Cardiac fibroblast (primary cell): ENCODE results near the gene U2AF1L4.

Experiments used
- DNase-seq, 2 donors: peaks; one replicate each; pipeline versions ENCODE4 v3.0.0 to v3.0.0-alpha.2; 2010; ENCODE audit warnings: low read depth in 2 of 2
- H3K4me3 ChIP-seq, 2 donors: replicated peaks in 1 of 2; 1 replicate in 1 of 2; 2 replicates in 1 of 2; pipeline ENCODE4 v1.5.1; 2011; ENCODE audit warnings: low read depth in 2 of 2, low read length in 2 of 2, mild to moderate bottlenecking in 2 of 2, moderate library complexity in 1 of 2
- CTCF ChIP-seq: IDR thresholded peaks from one replicate; pipeline ENCODE4 v1.5.1; 2011; ENCODE audit warnings: low read depth, mild to moderate bottlenecking, low read length, inconsistent platforms

The U2AF1L4 gene

DNA sequence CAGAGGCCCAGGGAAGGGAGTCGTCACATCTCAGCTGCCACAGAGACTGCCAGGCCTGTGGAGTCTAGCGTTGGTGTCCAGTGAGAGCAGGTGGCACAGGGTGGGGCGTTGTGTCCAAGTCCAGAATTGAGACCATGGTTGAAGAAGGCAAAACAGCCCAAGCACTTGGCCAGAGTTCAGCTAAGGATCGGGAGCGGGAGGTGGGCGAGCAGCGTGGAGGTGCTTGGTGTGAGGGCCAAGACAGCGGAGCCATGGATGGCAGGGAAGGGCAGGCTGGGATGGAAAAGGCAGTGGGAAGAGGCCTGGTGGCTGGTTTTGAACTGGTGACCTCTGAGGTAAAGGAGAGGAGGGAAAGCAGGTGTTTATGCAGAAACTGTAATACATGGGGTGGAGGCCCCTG lies 10.9 kb downstream of the U2AF1L4 start:
- H3K4me3 ChIP-seq = no peak overlapping the region
- no peak for DNase-seq
- TF ChIP-seq CTCF = no peak

GRCh38 chr19:35733180-35734125 lies 11.8 kb downstream of the U2AF1L4 start:
- DNase-seq = no peak
- H3K4me3 ChIP-seq = no peak overlapping the region
- TF ChIP-seq CTCF = no peak

- no peak for DNase-seq
- H3K4me3 ChIP-seq = no peak overlapping the region
- no peak for TF ChIP-seq CTCF
Measured at GRCh38 chr19:35732540-35733179, 12.6 kb downstream of the U2AF1L4 start.

GRCh38 chr19:35731779-35732405 lies 13.3 kb downstream of the U2AF1L4 start:
- TF ChIP-seq CTCF = no peak
- no peak for DNase-seq
- H3K4me3 ChIP-seq = no peak overlapping the region

DNA sequence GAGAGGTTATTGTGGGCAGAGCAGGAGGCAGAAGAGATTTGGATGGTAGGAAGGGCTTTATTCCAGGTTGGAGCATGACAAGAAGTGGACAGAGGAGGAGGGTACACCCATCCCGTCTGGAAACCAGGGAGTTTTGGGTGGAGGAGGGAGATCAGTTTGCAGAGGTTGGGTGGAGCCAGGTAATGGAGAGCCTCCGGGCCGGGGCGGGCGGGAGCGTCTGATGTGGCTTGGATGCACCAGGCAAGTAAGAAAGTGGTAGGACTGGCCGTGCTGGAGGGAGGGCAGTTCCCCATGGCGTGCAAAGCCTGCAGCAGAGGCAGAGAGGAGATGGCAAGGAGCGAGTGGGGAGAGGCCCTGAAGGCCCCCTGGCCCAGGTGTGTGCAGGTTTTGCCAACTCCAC lies 13.9 kb downstream of the U2AF1L4 start:
- TF ChIP-seq CTCF = no peak
- DNase-seq = no peak
- no peak overlapping the region for H3K4me3 ChIP-seq

DNA sequence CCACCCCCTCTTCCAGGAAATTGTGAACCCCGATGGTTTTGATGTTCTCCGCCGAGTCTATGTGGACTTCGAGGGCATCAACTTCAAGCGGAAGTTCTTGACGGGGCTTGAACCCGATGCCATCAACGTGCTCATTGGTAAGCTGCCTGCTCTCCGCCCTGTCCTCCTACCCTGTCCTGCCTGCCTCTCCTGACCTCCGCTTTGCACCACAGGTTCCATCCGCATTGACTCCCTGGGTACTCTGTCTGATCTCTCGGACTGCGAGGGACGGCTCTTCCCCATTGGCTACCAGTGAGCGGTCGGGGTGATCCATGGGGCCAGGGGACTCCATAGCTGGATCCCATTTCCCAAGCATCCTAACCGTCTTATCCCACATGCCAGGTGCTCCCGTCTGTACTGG lies 14.9 kb downstream of the U2AF1L4 start:
- no peak for TF ChIP-seq CTCF
- H3K4me3 ChIP-seq = no peak overlapping the region

More for the DNA sequence above, 14.9 kb downstream of the U2AF1L4 start:
- no peak for DNase-seq
